Ovary (tissue), 9 donors: ENCODE measurements around the gene DNM1. TPM values are rescaled to one million over a fixed set of nuclear protein-coding genes. Genes with fewer than 3 reads are reported as not detected.

Experiments used
- DNase-seq, 5 donors: peaks; one replicate each; pipeline ENCODE4 v3.0.0-alpha.2; 2019 to 2020
- H3K27ac ChIP-seq, 2 donors: fragments of 200-600 bp; one replicate each; pipeline versions ENCODE4 v1.5.1 to v1.8.0; 2019 to 2022
- H3K27me3 ChIP-seq: fragments of 200-600 bp; one replicate; pipeline ENCODE4 v1.8.0; 2022
- H3K36me3 ChIP-seq: fragments of 200-600 bp; sonication (generic); one replicate; pipeline ENCODE4 v1.5.1; 2019
- H3K4me1 ChIP-seq: one replicate; pipeline ENCODE4 v1.8.1; 2013; ENCODE audit warnings: mild to moderate bottlenecking, moderate library complexity; ENCODE audit not compliant: insufficient read depth
- H3K4me3 ChIP-seq: fragments of 200-600 bp; sonication (generic); one replicate; pipeline ENCODE4 v1.5.1; 2017
- H3K9me3 ChIP-seq, 2 donors: fragments of 200-600 bp in 1 of 2; sonication (generic) in 1 of 2; one replicate each; pipeline versions ENCODE4 v1.5.1 to v1.8.1; 2013 to 2019; ENCODE audit warnings: mild to moderate bottlenecking in 1 of 2, moderate library complexity in 1 of 2
- EP300 ChIP-seq: sonication (generic); formaldehyde crosslinking; IDR thresholded peaks from one replicate; pipeline ENCODE4 v1.6.1; 2017; ENCODE audit warnings: antibody characterized with exemption
- POLR2A ChIP-seq: fragments of 450-650 bp; IDR thresholded peaks from one replicate; pipeline ENCODE4 v1.6.1; 2017; ENCODE audit warnings: antibody characterized with exemption, mild to moderate bottlenecking, moderate library complexity
- WGBS, 3 donors: extraction: QIAGEN DNeasy Blood & Tissue Kit in 1 of 3; methylation state at CpG; one replicate each; pipeline versions ENCODE4 v1.1.5 to v1.1.7; 2013 to 2017; 5-methylcytosine and 5-hydroxymethylcytosine counted together
- intact Hi-C, 4 donors: fragments of 100-400 bp; cut with DNase I; formaldehyde crosslinking; loops; one replicate each; pipeline versions ENCODE4 v1.11.0 to v1.15.1; 2022 to 2023
- polyA plus RNA-seq, 2 donors: library from polyadenylated mRNA; stranded (reverse); fragments of 200-250 nt in 1 of 2; fragments of 350-450 nt in 1 of 2; fragmentation: Illumina TruSeq in 1 of 2; extraction: RNeasy Lipid Tissue Mini Kit (QIAGEN cat#74804) in 1 of 2; gene quantifications; one replicate each; pipeline ENCODE4 v1.2.3, GENCODE V29; 2013 to 2014
- total RNA-seq, 7 donors: library from RNA; depleted of rRNA in 2 of 7; stranded (reverse); fragments of >200 nt in 2 of 7; fragmentation: NEBNext Ultra II Directional in 3 of 7; extraction: Animal tissue kit (Norgen Biotek cat#: 25700) in 3 of 7; gene quantifications; one replicate each; pipeline versions ENCODE4 v1.1.0 to v1.2.4, GENCODE V29; 2016 to 2023
- TF ChIP-seq, protein P1 (sequence below), 3 donors: fragments of 450-650 bp in 2 of 3; fragments of 200-600 bp in 1 of 3; IDR thresholded peaks; one replicate each; pipeline versions ENCODE4 v1.5.1 to v1.8.0; 2016 to 2022; ENCODE audit warnings: antibody characterized with exemption in 3 of 3, mild to moderate bottlenecking in 1 of 3
- donor health status: DM: no; HTN: no; CAD: no; lungs with moderate emphysema.
- donor health status: DM: no; HTN: no; CAD: no.
- donor health status: Bipolar disorder and iron deficiency.
- donor health status: DM: yes; HTN: yes; CAD: no.
- donor health status: DM: no; HTN: no; CAD: no.
- donor health status: DM: yes; HTN: yes; CAD: no.

DNM1 gene
- total and polyA plus RNA-seq, 9 donors, result 1.2 to 10.4 (median 4.6) TPM

DNA sequence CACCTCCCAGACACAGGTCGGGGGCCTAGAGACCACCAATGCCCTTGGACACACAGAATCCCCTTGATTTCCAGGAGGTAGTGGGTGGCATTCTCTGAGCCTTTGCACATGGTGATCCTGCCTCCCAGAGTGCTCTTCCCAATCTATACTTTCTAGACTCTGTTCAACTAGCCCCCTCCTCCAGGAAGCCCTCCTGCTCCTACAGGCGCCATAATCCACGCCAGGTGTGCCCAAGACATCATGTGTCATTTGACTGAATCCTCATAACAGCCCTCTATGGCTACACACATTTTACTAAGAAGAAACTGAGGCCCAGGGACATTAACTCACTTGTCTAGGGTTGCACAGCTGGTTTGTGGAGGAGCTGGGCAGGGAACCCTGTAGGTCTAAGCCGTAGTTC is 36.0 kb upstream of the DNM1 start:
- H3K36me3 ChIP-seq, result no peaks in the 10 kb centered on the region

DNA sequence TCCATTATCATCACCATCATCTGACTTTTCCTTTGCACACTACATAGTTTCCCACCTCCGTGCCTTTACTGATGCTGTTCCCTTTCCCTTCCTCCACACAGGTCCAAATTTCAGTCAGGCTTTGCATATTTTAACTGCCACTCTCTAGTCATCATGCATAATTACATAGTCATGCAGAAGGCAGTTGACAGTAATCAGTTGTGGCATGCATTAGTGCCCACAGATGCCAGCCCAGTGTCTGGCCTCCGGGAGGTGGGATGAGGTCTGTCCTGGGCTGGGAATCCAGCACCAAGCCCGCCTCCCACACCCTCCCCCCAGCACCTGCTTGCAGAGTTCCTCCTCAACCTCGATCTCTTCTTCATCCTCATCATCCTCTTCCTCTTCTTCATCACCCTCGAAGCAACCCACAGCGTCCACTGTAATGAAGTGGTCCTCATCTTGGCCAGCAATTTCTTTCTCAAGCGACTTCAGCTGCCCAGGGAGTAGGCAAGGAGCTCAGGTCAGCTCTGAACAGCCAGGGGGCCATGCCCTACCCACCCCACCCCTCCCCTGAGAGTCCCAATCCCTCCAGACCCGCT is 34.4 kb upstream of the DNM1 start:
- no peaks in the 10 kb centered on the region for H3K9me3 ChIP-seq
- no peaks in the 10 kb centered on the region for H3K27me3 ChIP-seq
- TF ChIP-seq EP300 (no peak), POLR2A (no peak)
- TF ChIP-seq, protein P1, sequence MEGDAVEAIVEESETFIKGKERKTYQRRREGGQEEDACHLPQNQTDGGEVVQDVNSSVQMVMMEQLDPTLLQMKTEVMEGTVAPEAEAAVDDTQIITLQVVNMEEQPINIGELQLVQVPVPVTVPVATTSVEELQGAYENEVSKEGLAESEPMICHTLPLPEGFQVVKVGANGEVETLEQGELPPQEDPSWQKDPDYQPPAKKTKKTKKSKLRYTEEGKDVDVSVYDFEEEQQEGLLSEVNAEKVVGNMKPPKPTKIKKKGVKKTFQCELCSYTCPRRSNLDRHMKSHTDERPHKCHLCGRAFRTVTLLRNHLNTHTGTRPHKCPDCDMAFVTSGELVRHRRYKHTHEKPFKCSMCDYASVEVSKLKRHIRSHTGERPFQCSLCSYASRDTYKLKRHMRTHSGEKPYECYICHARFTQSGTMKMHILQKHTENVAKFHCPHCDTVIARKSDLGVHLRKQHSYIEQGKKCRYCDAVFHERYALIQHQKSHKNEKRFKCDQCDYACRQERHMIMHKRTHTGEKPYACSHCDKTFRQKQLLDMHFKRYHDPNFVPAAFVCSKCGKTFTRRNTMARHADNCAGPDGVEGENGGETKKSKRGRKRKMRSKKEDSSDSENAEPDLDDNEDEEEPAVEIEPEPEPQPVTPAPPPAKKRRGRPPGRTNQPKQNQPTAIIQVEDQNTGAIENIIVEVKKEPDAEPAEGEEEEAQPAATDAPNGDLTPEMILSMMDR (IDR thresholded peaks at IDR 0.05), result no peak
- 86 to 91% (median 90%) methylated on average over 8 of the region's 8 CpGs for WGBS, 3 donors
- intact Hi-C loops, result no loop called here
- no peak for DNase-seq
- no peak overlapping the region for H3K4me3 ChIP-seq
- H3K27ac ChIP-seq, result no peak overlapping the region
- no peaks in the 10 kb centered on the region for H3K36me3 ChIP-seq
- H3K4me1 ChIP-seq, result no peaks in the 10 kb centered on the region

More for the DNA sequence above, 36.0 kb upstream of the DNM1 start:
- WGBS, 3 donors, result 94 to 97% (median 96%) methylated on average over 4 of the region's 4 CpGs
- DNase-seq, result no peak
- intact Hi-C loops, result no loop called here
- Histone ChIP-seq H3K4me3 (no peak overlapping the region), H3K27me3 (no peaks in the 10 kb centered on the region), H3K27ac (no peak overlapping the region), H3K9me3 (no peaks in the 10 kb centered on the region), H3K4me1 (no peaks in the 10 kb centered on the region)
- TF ChIP-seq, protein P1 (IDR thresholded peaks at IDR 0.05), result no peak
- TF ChIP-seq POLR2A, result no peak
- no peak for TF ChIP-seq EP300

DNA sequence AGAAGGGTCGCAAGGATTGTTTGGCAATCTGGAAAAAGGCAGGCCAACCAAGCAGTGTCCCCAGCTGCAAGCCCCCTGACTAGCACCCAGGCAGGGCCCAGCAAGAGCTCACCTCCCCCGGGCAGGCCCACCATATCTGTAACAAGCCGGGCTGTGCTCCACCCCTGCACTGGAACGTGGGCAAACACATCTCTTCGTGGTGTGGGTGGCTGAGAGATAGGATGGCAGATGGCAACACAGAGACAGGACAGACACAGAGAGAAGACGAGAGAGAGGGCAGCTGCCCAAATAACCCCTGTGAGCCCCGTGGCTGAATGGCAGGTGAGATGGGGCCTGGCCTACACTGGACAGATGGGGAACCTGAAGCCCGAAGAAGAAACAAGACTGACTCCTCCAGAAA is 33.7 kb upstream of the DNM1 start:
- no peak for DNase-seq
- Histone ChIP-seq H3K4me1 (no peaks in the 10 kb centered on the region), H3K27ac (no peak overlapping the region), H3K4me3 (no peak overlapping the region), H3K9me3 (no peaks in the 10 kb centered on the region), H3K36me3 (no peaks in the 10 kb centered on the region), H3K27me3 (no peaks in the 10 kb centered on the region)
- WGBS, 3 donors, result 65 to 79% (median 79%) methylated on average over 8 of the region's 8 CpGs
- intact Hi-C loops, result no loop called here
- no peak for TF ChIP-seq POLR2A
- TF ChIP-seq EP300, result no peak
- TF ChIP-seq, protein P1 (IDR thresholded peaks at IDR 0.05), result no peak

DNA sequence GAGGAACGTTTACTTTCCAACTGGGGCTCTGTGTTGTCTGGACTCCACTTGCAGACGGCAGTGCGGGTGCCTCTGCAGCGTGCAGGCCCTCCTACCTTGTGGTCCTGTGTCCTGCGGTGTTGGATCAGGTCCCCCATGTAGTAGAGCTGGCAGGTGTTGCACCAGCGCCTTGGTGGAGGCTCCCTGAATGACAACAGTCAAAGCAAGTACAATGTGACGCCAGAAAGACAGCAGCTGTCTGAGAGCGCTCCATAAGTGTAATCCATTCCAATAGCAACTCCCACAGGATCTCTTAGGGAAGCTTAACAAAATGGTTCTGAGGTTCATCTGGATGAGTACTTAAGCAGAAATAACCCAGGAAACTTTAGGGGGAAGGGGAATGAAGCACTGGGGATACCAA is 33.3 kb upstream of the DNM1 start:
- WGBS, 3 donors, result 88 to 94% (median 89%) methylated on average over 8 of the region's 8 CpGs
- no peak for DNase-seq
- TF ChIP-seq, protein P1 (IDR thresholded peaks at IDR 0.05), result no peak
- TF ChIP-seq POLR2A, result no peak
- TF ChIP-seq EP300, result no peak
- Histone ChIP-seq H3K27me3 (no peaks in the 10 kb centered on the region), H3K4me3 (no peak overlapping the region), H3K27ac (no peak overlapping the region), H3K4me1 (no peaks in the 10 kb centered on the region), H3K36me3 (no peaks in the 10 kb centered on the region), H3K9me3 (no peaks in the 10 kb centered on the region)
- intact Hi-C loops, result no loop called here
